ENCODE results near the gene VIPR1. TPM values are rescaled to one million over a fixed set of nuclear protein-coding genes. Genes with fewer than 3 reads are reported as not detected.

Gene VIPR1
- total and polyA plus RNA-seq, 2 donors (not counting 1 experiment from before 2014, with no cell fraction given), result 0.79 to 5.8 TPM

DNA sequence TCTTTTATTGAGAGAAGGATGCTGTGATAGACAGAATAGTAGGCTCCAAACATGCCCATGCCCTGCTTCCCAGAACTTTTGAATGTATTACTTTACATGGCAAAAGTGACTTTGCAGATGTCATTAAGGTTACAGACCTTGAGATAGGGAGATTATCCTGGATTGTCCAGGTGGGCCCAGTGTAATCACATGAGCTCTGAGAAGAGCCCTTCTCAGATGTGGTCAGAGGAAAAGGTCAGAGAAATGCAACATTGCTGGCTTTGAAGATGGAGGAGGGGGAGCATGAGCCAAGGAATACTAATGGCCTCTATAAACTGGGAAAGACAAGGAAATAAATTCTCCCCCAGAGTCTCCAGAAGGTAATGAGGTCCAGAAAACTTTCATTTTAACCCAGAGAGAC lies 46.2 kb upstream of the VIPR1 start:
- no peak overlapping the region for H3K9ac ChIP-seq (ENCODE audit: low read length)
- ATAC-seq (ENCODE audit: low read depth), result no peak

GRCh38 chr3:42459151-42459550 lies 43.3 kb upstream of the VIPR1 start:
- no peaks in the 10 kb centered on the region for H3K4me1 Mint-ChIP-seq
- ChIA-PET CTCF (no interaction called here), POLR2A (no interaction called here)
- Histone ChIP-seq H3K36me3 (replicated peaks in 1 of 2; ENCODE audit: control extremely low read depth in 1 of 2, control insufficient read depth in 1 of 2, extremely low read depth in 1 of 2, insufficient read depth in 2 of 2, low read length in 1 of 2) (no peaks in the 10 kb centered on the region), H3K4me2 (replicated peaks; ENCODE audit: low read depth, low read length, poor library complexity, severe bottlenecking) (no peak overlapping the region), H3K9me3 (ENCODE audit: control extremely low read depth in 1 of 3, control insufficient read depth in 2 of 3, insufficient read depth in 1 of 3, low read length in 2 of 3) (peaks cover 0 to 4% (median 1%) of the 10 kb centered on the region in 3 donors), H2AFZ (ENCODE audit: insufficient read depth, low read depth, low read length, poor library complexity, severe bottlenecking) (no peak overlapping the region), H4K20me1 (ENCODE audit: control insufficient read depth, insufficient read depth, low read length, poor library complexity, severe bottlenecking) (no peaks in the 10 kb centered on the region), H3K9ac (ENCODE audit: low read length) (no peak overlapping the region), H3K79me2 (ENCODE audit: control insufficient read depth, insufficient read depth, low read length) (no peaks in the 10 kb centered on the region), H3K27me3 (replicated peaks in 1 of 4; ENCODE audit: control extremely low read depth in 1 of 4, control insufficient read depth in 3 of 4, insufficient read depth in 4 of 4, low read length in 3 of 4) (peaks cover 0 to 3% (median 0%) of the 10 kb centered on the region in 4 experiments), H3K4me3 (ENCODE audit: control extremely low read depth in 1 of 5, extremely low read depth in 1 of 5, insufficient read depth in 1 of 5, low read depth in 2 of 5, low read length in 4 of 5) (no peak overlapping the region), H3K4me1 (ENCODE audit: control insufficient read depth in 2 of 2, insufficient read depth in 2 of 2, low read length in 2 of 2) (no peaks in the 10 kb centered on the region), H3K27ac (ENCODE audit: low read length in 2 of 2) (no peak overlapping the region)
- TF ChIP-seq EZH2 (IDR thresholded peaks at IDR 0.05; ENCODE audit: borderline replicate concordance, insufficient read depth, low read depth, low read length, poor library complexity, severe bottlenecking), result no peak
- intact Hi-C loops (cut with micrococcal nuclease), result no loop called here
- H3K27me3 Mint-ChIP-seq, result peaks cover 17% of the 10 kb centered on the region
- ATAC-seq (ENCODE audit: low read depth), result no peak
- DNase-seq, result no peak
- H3K9me3 Mint-ChIP-seq (ENCODE audit: insufficient read depth), result no peaks in the 10 kb centered on the region
- H3K27ac Mint-ChIP-seq, result no peak overlapping the region
- no peak overlapping the region for H3K4me3 Mint-ChIP-seq

More for the DNA sequence above, 46.2 kb upstream of the VIPR1 start:
- no peak overlapping the region for H3K27ac ChIP-seq (ENCODE audit: low read length in 2 of 2)
- H3K9me3 ChIP-seq (ENCODE audit: control extremely low read depth in 1 of 3, control insufficient read depth in 2 of 3, insufficient read depth in 1 of 3, low read length in 2 of 3), result peaks cover 0 to 4% (median 0%) of the 10 kb centered on the region in 3 donors
- Mint-ChIP-seq H3K27me3 (peaks cover 13% of the 10 kb centered on the region), H3K9me3 (ENCODE audit: insufficient read depth) (no peaks in the 10 kb centered on the region), H3K27ac (no peak overlapping the region), H3K4me1 (peaks cover under 1% of the 10 kb centered on the region), H3K4me3 (no peak overlapping the region)
- no peaks in the 10 kb centered on the region for H3K36me3 ChIP-seq (replicated peaks in 1 of 2; ENCODE audit: control extremely low read depth in 1 of 2, control insufficient read depth in 1 of 2, extremely low read depth in 1 of 2, insufficient read depth in 2 of 2, low read length in 1 of 2)
- H3K4me1 ChIP-seq (ENCODE audit: control insufficient read depth in 2 of 2, insufficient read depth in 2 of 2, low read length in 2 of 2), result no peaks in the 10 kb centered on the region
- ChIA-PET CTCF (interaction anchor here (0.6 to 1.2 kb wide), 2 partner anchors 11 to 89 kb away, joined by 3 read pairs; no protein-coding TSS in a partner anchor), POLR2A (no interaction called here)
- no peak overlapping the region for H3K4me2 ChIP-seq (replicated peaks; ENCODE audit: low read depth, low read length, poor library complexity, severe bottlenecking)
- no peak for TF ChIP-seq CTCF (IDR thresholded peaks at IDR 0.05)
- TF ChIP-seq EZH2 (IDR thresholded peaks at IDR 0.05; ENCODE audit: borderline replicate concordance, insufficient read depth, low read depth, low read length, poor library complexity, severe bottlenecking), result no peak
- no peak overlapping the region for H2AFZ ChIP-seq (ENCODE audit: insufficient read depth, low read depth, low read length, poor library complexity, severe bottlenecking)
- H3K27me3 ChIP-seq (replicated peaks in 1 of 4; ENCODE audit: control extremely low read depth in 1 of 4, control insufficient read depth in 3 of 4, insufficient read depth in 4 of 4, low read length in 3 of 4), result peaks cover 0 to 3% (median 0%) of the 10 kb centered on the region in 4 experiments
- intact Hi-C loops (cut with micrococcal nuclease), result no loop called here
- DNase-seq, result no peak
- H4K20me1 ChIP-seq (ENCODE audit: control insufficient read depth, insufficient read depth, low read length, poor library complexity, severe bottlenecking), result no peaks in the 10 kb centered on the region
- H3K79me2 ChIP-seq (ENCODE audit: control insufficient read depth, insufficient read depth, low read length), result no peaks in the 10 kb centered on the region
- no peak overlapping the region for H3K4me3 ChIP-seq (ENCODE audit: control extremely low read depth in 1 of 5, extremely low read depth in 1 of 5, insufficient read depth in 1 of 5, low read depth in 2 of 5, low read length in 4 of 5)
